Testis (tissue), 3 donors: ENCODE measurements around the gene IVNS1ABP. TPM values are rescaled to one million over a fixed set of nuclear protein-coding genes. Genes with fewer than 3 reads are reported as not detected.

Experiments used
- DNase-seq: peaks from one replicate; pipeline ENCODE4 v3.0.0-alpha.2; 2019
- H3K27ac ChIP-seq, 2 donors: fragments of 200-600 bp; sonication (generic); one replicate each; pipeline ENCODE4 v1.5.1; 2019
- H3K27me3 ChIP-seq: fragments of 200-600 bp; sonication (generic); one replicate; pipeline ENCODE4 v1.5.1; 2019
- H3K36me3 ChIP-seq: fragments of 200-600 bp; sonication (generic); one replicate; pipeline ENCODE4 v1.5.1; 2017; ENCODE audit warnings: low read depth; ENCODE audit errors: missing control alignments
- H3K4me1 ChIP-seq: fragments of 200-600 bp; sonication (generic); one replicate; pipeline ENCODE4 v1.5.1; 2019
- H3K4me3 ChIP-seq, 2 donors: fragments of 200-600 bp; sonication (generic); one replicate each; pipeline ENCODE4 v1.5.1; 2017 to 2019
- H3K9me3 ChIP-seq: fragments of 200-600 bp; sonication (generic); one replicate; pipeline ENCODE4 v1.5.1; 2017
- POLR2A ChIP-seq: fragments of 450-650 bp; IDR thresholded peaks from one replicate; pipeline ENCODE4 v1.6.1; 2017; ENCODE audit warnings: antibody characterized with exemption, mild to moderate bottlenecking, moderate library complexity
- WGBS, 2 donors: methylation state at CpG; one replicate each; pipeline ENCODE4 v1.1.5; 2018; 5-methylcytosine and 5-hydroxymethylcytosine counted together
- intact Hi-C: fragments of 100-400 bp; cut with DNase I; formaldehyde crosslinking; loops from one replicate; pipeline ENCODE4 v1.15.1; 2023; ENCODE audit warnings: low total_unique reads
- polyA plus RNA-seq: library from polyadenylated mRNA; stranded (reverse); fragments of 350-450 nt; fragmentation: Illumina TruSeq; extraction: RNeasy Lipid Tissue Mini Kit (QIAGEN cat#74804); gene quantifications from one replicate; pipeline ENCODE4 v1.2.3, GENCODE V29; 2014; ENCODE audit warnings: low read depth, low replicate concordance; ENCODE audit not compliant: insufficient read depth
- total RNA-seq, 2 donors: library from RNA; depleted of rRNA; stranded (reverse); fragments of >200 nt; gene quantifications; one replicate each; pipeline ENCODE4 v1.2.3, GENCODE V29; 2016
- TF ChIP-seq, protein P1 (sequence below), 3 experiments: fragments of 450-650 bp in 2 of 3; fragments of 200-600 bp in 1 of 3; sonication (generic) in 1 of 3; IDR thresholded peaks; one replicate each; pipeline ENCODE4 v1.5.1; 2016 to 2019; ENCODE audit warnings: antibody characterized with exemption in 3 of 3, mild to moderate bottlenecking in 2 of 3, moderate library complexity in 1 of 3

Gene IVNS1ABP
- total and polyA plus RNA-seq, 3 donors from 2014 or later = 58.9 to 94.6 (median 78.3) TPM

DNA sequence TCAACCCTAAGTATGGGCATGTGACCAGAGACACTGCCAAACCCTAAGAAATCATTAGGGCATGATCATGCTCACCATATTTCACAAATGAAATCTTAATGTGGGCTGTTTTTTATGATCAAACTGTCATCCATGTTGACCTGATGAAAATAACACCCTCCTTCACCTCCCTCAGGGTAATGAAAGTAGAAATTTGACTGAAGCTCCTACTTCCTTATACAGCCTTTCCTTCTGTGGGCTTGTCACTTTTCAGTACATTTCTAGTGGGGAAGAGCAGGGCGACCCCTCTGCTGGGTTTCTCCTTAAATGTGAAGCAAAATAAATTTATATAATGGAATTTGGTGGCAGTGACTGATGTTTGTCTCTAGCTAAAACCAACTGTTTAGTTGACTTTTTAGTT, 25.9 kb downstream of the IVNS1ABP start:
- Histone ChIP-seq H3K36me3 (peaks cover 3% of the 10 kb centered on the region), H3K4me3 (no peak overlapping the region), H3K27me3 (no peaks in the 10 kb centered on the region), H3K27ac (no peak overlapping the region), H3K4me1 (no peaks in the 10 kb centered on the region), H3K9me3 (no peaks in the 10 kb centered on the region)
- no peak for DNase-seq
- TF ChIP-seq, protein P1, sequence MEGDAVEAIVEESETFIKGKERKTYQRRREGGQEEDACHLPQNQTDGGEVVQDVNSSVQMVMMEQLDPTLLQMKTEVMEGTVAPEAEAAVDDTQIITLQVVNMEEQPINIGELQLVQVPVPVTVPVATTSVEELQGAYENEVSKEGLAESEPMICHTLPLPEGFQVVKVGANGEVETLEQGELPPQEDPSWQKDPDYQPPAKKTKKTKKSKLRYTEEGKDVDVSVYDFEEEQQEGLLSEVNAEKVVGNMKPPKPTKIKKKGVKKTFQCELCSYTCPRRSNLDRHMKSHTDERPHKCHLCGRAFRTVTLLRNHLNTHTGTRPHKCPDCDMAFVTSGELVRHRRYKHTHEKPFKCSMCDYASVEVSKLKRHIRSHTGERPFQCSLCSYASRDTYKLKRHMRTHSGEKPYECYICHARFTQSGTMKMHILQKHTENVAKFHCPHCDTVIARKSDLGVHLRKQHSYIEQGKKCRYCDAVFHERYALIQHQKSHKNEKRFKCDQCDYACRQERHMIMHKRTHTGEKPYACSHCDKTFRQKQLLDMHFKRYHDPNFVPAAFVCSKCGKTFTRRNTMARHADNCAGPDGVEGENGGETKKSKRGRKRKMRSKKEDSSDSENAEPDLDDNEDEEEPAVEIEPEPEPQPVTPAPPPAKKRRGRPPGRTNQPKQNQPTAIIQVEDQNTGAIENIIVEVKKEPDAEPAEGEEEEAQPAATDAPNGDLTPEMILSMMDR (IDR thresholded peaks at IDR 0.05) = no peak
- TF ChIP-seq POLR2A = no peak
- intact Hi-C loops = no loop called here
- 84 to 100% methylated on average over 1 of the region's 1 CpG for WGBS, 2 donors

DNA sequence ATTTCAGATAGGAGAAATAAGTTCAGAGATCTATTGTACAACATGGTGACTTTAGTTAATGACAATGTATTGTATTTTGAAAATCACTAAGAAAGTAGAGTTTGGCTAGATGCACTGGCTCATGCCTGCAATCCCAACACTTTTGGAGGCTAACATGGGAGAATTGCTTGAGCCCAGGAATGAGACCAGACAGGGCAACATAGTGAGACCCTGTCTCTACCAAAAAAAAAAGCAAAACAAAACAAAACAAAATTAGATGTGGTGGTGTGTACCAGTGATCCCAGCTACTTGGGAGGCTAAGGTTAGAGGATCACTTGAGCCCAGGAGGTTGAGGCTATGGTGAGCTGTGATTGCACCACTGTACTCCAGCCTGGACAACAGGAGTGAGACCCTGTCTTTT, 27.2 kb downstream of the IVNS1ABP start:
- peaks cover 3% of the 10 kb centered on the region for H3K36me3 ChIP-seq
- H3K9me3 ChIP-seq = no peaks in the 10 kb centered on the region
- no peak overlapping the region for H3K27ac ChIP-seq
- no peak for DNase-seq
- H3K27me3 ChIP-seq = no peaks in the 10 kb centered on the region
- H3K4me1 ChIP-seq = no peaks in the 10 kb centered on the region
- TF ChIP-seq POLR2A = no peak
- TF ChIP-seq, protein P1 (IDR thresholded peaks at IDR 0.05) = no peak
- intact Hi-C loops = no loop called here
- H3K4me3 ChIP-seq = no peak overlapping the region

DNA sequence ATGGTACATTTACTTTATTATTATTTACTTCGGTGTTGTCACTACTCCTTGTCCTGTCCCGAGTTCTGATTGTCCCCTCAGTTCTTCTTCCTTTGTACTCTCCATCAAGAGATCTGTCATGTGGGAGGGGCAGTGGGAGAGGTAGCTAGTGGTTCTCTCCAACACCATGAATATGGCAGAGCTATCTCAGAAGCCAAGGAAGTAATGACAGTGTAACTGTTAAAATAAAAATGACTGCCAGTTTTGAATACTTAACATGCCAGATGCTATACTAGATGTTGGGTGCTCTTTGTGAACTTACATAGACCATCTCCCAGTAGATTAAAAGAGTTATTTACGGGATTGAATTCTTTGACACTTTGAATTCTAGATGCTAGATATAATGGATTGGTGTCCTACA, 28.6 kb downstream of the IVNS1ABP start:
- intact Hi-C loops = no loop called here

DNA sequence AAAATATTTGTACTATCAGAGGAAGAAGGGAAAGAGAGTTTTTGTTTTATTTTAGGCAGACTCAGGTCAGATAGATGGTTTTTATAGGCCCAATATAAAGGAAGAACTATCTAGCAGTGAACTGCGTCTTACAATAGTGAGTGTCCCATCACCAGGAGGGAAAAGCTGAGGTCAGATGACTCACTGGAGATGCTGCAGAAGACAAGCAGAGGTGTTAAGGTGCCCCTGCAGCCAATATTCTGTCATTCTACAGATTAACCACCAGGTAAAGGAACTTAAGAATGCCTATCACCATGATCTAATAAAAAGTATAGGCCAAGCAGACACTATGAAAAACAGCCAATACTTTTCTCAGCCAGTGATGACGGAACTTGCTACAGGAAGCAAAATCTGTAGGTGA, 29.6 kb downstream of the IVNS1ABP start:
- DNase-seq = no peak
- intact Hi-C loops = no loop called here
- no peak overlapping the region for H3K27ac ChIP-seq
- no peaks in the 10 kb centered on the region for H3K36me3 ChIP-seq
- WGBS, 2 donors = 77 to 97% methylated on average over 2 of the region's 2 CpGs
- H3K4me3 ChIP-seq = no peak overlapping the region
- H3K9me3 ChIP-seq = no peaks in the 10 kb centered on the region
- TF ChIP-seq, protein P1 (IDR thresholded peaks at IDR 0.05) = no peak
- TF ChIP-seq POLR2A = no peak
- no peaks in the 10 kb centered on the region for H3K27me3 ChIP-seq
- H3K4me1 ChIP-seq = no peaks in the 10 kb centered on the region

More for the DNA sequence above, 28.6 kb downstream of the IVNS1ABP start:
- TF ChIP-seq, protein P1 (IDR thresholded peaks at IDR 0.05) = no peak
- no peak for TF ChIP-seq POLR2A
- no peaks in the 10 kb centered on the region for H3K9me3 ChIP-seq
- H3K27ac ChIP-seq = no peak overlapping the region
- H3K36me3 ChIP-seq = no peaks in the 10 kb centered on the region
- H3K4me1 ChIP-seq = no peaks in the 10 kb centered on the region
- 90 to 91% methylated on average over 3 of the region's 3 CpGs for WGBS, 2 donors
- H3K27me3 ChIP-seq = no peaks in the 10 kb centered on the region
- no peak overlapping the region for H3K4me3 ChIP-seq
- DNase-seq = no peak

DNA sequence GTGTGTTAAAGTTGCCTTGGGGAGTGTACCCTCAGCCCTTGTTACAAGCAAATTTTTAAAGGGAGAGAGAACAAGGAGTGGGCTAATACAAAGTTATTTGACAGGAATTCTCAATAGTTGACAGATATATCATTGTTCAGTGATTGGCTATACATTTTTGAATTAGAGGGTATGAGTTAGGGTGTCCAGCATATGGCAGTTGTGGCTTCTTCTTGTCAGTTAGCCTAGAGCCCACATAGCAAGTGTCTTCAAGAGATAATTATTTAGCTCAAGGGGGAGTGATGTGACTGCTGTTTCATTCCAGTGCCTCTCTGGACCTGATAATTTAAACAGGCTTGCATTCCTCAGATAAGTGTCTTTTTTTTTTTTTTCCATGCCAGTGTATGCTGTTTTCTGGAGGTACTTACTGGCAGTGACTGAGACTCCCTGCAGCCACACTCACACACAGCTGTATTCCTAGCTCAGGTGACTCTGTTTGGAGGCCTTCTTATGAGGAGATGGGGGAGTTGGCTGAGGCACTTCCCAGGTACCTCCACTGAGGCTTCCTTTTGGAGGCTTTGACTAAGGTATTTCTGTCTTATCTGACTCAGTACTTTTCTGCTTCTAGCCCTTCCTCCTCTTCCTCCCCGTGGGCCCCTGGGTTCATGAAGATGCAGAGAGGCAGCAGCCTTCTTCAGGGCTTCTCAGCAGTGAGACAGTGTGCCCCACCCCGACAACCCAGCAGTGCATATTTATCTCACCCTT, 32.3 kb downstream of the IVNS1ABP start:
- WGBS, 2 donors = 52 to 54% methylated on average over 2 of the region's 2 CpGs

More for the DNA sequence above, 32.3 kb downstream of the IVNS1ABP start:
- H3K9me3 ChIP-seq = no peaks in the 10 kb centered on the region
- no peaks in the 10 kb centered on the region for H3K27me3 ChIP-seq
- no peak for DNase-seq
- intact Hi-C loops = no loop called here
- no peaks in the 10 kb centered on the region for H3K4me1 ChIP-seq
- TF ChIP-seq, protein P1 (IDR thresholded peaks at IDR 0.05) = no peak
- no peak for TF ChIP-seq POLR2A
- no peak overlapping the region for H3K27ac ChIP-seq
- H3K4me3 ChIP-seq = no peak overlapping the region
- no peaks in the 10 kb centered on the region for H3K36me3 ChIP-seq
